ENCODE data around the gene CCDC60. TPM values are rescaled to one million over a fixed set of nuclear protein-coding genes. Genes with fewer than 3 reads are reported as not detected.

Gene CCDC60
- total RNA-seq, 1 donor from 2014 or later: not detected

DNA sequence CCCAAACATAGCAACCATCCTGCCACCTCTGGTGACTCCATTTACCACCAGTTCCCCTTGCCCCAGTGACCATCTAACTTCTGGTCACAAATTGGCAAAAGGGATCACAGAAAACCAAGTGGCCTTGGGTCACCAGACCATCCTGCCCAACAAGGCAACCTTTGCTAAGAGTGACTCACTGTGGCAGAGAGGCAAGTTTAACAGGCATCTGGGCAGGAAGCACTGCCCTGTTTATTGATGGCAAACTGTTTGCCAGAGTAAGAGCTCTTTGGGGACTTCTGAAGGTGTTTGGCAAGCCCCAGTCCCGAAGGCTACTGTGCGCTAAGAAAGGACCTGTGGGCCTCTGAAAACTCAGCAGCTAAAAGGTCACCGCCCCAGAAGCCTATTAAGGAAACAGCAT lies 230.9 kb downstream of the CCDC60 start:
- Histone ChIP-seq H3K27ac (no peak overlapping the region), H3K4me3 (no peak overlapping the region), H3K9me3 (no peaks in the 10 kb centered on the region), H3K4me1 (no peaks in the 10 kb centered on the region), H3K36me3 (no peaks in the 10 kb centered on the region), H3K27me3 (no peaks in the 10 kb centered on the region)
- TF ChIP-seq, protein P1, sequence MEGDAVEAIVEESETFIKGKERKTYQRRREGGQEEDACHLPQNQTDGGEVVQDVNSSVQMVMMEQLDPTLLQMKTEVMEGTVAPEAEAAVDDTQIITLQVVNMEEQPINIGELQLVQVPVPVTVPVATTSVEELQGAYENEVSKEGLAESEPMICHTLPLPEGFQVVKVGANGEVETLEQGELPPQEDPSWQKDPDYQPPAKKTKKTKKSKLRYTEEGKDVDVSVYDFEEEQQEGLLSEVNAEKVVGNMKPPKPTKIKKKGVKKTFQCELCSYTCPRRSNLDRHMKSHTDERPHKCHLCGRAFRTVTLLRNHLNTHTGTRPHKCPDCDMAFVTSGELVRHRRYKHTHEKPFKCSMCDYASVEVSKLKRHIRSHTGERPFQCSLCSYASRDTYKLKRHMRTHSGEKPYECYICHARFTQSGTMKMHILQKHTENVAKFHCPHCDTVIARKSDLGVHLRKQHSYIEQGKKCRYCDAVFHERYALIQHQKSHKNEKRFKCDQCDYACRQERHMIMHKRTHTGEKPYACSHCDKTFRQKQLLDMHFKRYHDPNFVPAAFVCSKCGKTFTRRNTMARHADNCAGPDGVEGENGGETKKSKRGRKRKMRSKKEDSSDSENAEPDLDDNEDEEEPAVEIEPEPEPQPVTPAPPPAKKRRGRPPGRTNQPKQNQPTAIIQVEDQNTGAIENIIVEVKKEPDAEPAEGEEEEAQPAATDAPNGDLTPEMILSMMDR (IDR thresholded peaks at IDR 0.05): no peak
- intact Hi-C loops (cut with DNase I): no loop called here
- no peak for ATAC-seq
- no peak for DNase-seq

DNA sequence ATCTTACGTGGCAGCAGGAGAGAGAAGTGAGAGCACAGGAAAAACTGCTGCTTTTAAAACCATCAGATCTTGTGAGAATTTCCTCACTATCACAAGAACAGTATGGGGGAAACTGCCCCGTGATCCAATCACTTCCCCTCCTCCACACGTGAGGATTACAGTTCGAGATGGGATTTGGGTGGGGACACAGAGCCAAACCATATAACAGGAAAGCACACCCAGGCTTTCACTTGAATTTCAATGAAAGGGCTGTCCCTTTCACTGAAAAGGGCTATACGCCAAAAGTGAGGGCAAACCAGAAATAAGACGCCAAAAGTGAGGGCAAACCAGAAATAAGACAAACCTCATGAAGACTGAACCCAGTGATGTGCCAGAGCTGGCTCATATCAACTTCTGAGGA lies 236.2 kb downstream of the CCDC60 start:
- TF ChIP-seq, protein P1 (IDR thresholded peaks at IDR 0.05): no peak

DNA sequence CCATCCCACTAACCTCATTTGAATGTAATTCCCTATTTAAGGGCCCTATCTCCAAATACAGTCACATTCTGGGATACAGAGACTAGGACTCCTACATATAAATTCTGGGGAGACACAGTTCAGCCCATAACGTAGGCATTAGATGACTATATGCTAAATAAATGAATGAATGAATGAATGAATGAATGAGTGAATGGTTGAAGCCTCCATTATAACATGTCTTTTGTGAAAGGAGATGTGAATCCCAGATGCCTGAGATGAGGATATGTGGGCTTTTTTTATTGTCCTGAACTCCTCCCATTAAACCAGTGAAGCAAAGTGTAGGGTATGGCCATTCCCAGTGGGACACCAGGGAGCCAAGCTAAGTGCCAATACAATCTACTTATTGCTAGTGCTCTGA lies 238.6 kb downstream of the CCDC60 start:
- TF ChIP-seq, protein P1 (IDR thresholded peaks at IDR 0.05): no peak
- no peaks in the 10 kb centered on the region for H3K36me3 ChIP-seq
- intact Hi-C loops (cut with DNase I): no loop called here
- no peaks in the 10 kb centered on the region for H3K27me3 ChIP-seq
- no peaks in the 10 kb centered on the region for H3K9me3 ChIP-seq
- H3K4me1 ChIP-seq: peaks cover 6% of the 10 kb centered on the region
- DNase-seq (no peak), ATAC-seq (no peak)
- no peak overlapping the region for H3K27ac ChIP-seq
- no peak overlapping the region for H3K4me3 ChIP-seq

More for the DNA sequence above, 236.2 kb downstream of the CCDC60 start:
- Histone ChIP-seq H3K27me3 (no peaks in the 10 kb centered on the region), H3K4me1 (peaks cover 6% of the 10 kb centered on the region), H3K36me3 (no peaks in the 10 kb centered on the region), H3K27ac (no peak overlapping the region), H3K4me3 (no peak overlapping the region), H3K9me3 (no peaks in the 10 kb centered on the region)
- DNase-seq: no peak
- intact Hi-C loops (cut with DNase I): no loop called here
- ATAC-seq: no peak

DNA sequence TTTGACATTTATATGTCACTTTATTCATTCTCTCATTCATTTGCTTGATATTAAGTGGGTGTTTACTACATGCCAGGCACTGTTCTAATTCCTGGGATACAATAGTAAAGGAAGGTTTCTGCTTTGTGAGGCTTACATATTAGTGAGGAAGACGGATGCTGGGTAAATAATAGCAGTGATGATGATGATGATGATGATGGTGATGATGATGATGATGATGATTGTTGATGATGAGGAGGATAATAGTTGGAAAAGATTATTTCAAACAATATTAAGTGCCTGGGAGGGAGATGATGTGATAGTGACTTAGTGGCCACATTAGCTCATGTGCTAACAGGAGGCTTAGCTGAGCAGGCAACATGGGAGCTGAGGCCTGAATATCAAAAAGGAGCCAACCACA lies 239.7 kb downstream of the CCDC60 start:
- no peak for ATAC-seq
- intact Hi-C loops (cut with DNase I): no loop called here

DNA sequence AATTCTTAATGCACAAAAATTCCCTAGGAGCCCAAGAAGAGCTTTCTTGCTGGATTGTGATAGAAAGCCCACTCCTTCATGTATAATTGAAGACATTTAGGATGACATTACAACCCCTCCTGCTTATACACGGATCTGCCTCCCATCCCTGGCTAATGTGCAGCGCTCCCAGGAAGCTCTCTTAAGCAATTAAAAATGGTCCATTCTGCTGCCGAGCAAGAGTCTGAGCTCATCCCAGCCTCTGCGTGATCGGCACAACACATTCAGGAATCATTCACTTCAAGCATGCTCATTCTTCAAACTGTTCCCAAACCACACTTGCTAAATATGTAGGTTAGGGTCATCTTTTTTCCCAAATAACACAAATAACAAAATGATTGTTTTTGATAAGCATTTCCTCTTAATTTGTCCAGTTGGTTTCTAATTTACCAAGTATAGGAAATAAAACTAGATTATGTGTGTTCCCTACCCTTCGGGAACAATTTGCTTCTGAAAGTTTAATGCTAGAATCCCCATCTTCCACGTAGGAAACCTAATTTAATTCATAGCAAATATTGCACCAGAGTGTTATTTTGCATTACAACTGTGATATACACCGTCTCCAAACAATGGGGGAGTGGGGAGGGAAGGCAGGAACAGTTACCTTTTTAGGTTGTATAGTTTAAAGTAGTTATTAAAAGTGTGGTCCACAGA lies 241.7 kb downstream of the CCDC60 start:
- Histone ChIP-seq H3K9me3 (no peaks in the 10 kb centered on the region), H3K27ac (no peak overlapping the region), H3K36me3 (no peaks in the 10 kb centered on the region), H3K4me3 (no peak overlapping the region), H3K4me1 (peaks cover 6% of the 10 kb centered on the region), H3K27me3 (no peaks in the 10 kb centered on the region)
- intact Hi-C loops (cut with DNase I): no loop called here
- TF ChIP-seq, protein P1 (IDR thresholded peaks at IDR 0.05): no peak
- ATAC-seq (no peak), DNase-seq (no peak)

More for the DNA sequence above, 239.7 kb downstream of the CCDC60 start:
- DNase-seq: no peak
- Histone ChIP-seq H3K4me1 (peaks cover 6% of the 10 kb centered on the region), H3K27ac (no peak overlapping the region), H3K4me3 (no peak overlapping the region), H3K9me3 (no peaks in the 10 kb centered on the region), H3K36me3 (no peaks in the 10 kb centered on the region), H3K27me3 (no peaks in the 10 kb centered on the region)
- TF ChIP-seq, protein P1 (IDR thresholded peaks at IDR 0.05): no peak

Data from upper lobe of right lung (tissue), 1 donor.